Upper lobe of left lung (tissue), 4 donors: ENCODE data around the gene EIF5A.

Source experiments
- CTCF ChIP-seq, 6 experiments: fragments of 450-650 bp in 4 of 6; fragments of 200-600 bp in 2 of 6; sonication (generic) in 2 of 6; IDR thresholded peaks; one replicate each; pipeline ENCODE4 v1.5.1; 2016 to 2019; ENCODE audit warnings: antibody characterized with exemption in 6 of 6
- POLR2A ChIP-seq, 4 donors: fragments of 450-650 bp; IDR thresholded peaks; one replicate each; pipeline ENCODE4 v1.5.1; 2016 to 2017; ENCODE audit warnings: antibody characterized with exemption in 4 of 4, mild to moderate bottlenecking in 2 of 4

- TF ChIP-seq CTCF (IDR thresholded peaks at IDR 0.05) (no peak), POLR2A (IDR thresholded peaks at IDR 0.05) (no peak)
These were observed 19.6 kb downstream of the EIF5A start for GRCh38 chr17:7327056-7327455.
